CD4-positive, alpha-beta T cell treated with Interleukin-4 for 1 hour (primary cell): ENCODE measurements around the gene ANXA2R.

ENCODE experiments used
- DNase-seq, 2 donors: peaks; one replicate each; pipeline ENCODE4 v3.0.0-alpha.2; 2020 to 2022

ANXA2R gene

DNA sequence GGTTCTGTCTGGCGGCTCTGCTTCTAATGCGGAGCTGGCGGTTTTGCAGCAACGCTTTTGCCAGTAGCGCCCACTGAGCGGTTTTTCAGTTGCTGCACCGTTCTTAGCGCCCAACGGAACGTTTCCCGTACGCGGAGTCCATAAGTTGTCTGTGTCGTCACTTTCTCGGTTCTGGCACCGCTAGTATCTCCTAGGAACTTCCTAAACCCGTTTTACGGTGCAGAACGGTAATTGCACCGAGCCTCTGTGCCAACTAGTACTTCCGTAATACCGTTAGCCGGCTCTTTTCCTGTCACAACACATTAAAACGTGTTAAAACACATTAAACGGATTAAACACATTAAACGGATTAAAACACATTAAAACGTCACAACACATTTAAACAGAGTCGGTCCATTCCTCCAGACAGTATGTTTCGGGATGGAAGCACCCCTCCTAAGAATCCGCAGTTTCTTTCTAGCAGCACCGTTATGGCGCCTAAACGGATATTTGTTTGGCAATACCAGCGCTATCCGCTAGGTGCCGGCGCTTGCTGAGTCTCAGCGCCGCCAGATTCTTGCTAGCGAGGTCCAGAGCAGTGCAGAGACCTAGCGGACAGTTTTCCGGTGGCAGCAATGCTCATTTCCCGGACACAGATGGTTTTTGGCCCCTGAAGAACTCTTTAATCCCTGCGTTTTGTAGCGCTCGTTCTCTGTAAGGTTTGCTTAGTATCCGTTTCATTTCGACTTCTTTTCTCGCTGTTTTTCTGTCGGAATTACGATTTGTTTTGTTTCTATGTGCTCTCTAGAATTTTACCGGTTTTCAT lies 45.4 kb downstream of the ANXA2R start:
- peak; percentile 92 for DNase-seq

DNA sequence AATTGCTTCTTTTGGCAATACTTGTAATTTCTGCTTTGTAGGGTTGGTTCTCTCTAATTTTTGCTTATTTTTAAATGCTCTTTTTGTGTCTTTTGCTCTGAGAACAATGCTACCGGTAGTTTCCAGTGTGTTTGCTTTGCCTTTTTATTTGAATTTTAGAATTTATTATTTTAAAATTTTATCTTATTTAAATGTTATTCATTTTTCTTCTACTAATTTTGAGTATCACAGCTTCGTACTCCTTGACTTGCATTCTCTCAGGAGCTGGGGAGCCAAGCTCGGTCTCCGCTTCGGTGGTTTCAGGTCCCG lies 45.9 kb downstream of the ANXA2R start:
- DNase-seq: no peak

DNA sequence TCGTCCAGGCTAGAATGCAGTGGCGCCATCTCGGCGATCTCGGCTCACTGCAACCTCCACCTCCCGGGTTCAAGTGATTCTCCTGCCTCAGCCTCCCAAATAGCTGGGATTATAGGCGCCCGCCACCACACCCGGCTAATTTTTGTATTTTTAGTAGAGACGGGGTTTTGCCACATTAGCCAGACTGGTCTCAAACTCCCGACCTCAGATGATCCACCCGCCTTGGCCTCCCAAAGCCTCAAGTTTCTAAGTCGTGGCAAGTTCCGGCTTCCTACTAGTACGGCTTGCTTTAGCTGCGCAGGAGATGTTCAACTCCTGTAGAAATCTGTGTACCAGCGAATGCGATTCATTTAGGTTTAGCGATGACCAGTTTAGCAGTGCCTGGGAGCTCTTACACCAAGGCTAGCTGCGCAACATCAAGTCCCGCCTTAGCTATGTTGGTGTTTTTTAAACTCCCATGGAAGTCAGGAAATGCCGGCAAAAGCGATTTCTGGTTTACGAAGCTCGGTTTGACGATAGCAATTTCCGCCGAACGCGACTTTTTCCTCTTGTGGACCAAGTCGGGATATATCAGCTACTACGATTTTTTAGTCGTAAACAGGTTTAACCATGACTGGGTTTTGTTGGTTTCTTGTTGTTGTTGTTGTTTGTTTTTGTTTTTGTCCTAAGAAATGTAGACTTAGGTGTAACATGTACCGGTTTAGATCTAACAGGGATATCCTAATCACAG lies 46.4 kb downstream of the ANXA2R start:
- DNase-seq: peak; percentile 79 to 82

DNA sequence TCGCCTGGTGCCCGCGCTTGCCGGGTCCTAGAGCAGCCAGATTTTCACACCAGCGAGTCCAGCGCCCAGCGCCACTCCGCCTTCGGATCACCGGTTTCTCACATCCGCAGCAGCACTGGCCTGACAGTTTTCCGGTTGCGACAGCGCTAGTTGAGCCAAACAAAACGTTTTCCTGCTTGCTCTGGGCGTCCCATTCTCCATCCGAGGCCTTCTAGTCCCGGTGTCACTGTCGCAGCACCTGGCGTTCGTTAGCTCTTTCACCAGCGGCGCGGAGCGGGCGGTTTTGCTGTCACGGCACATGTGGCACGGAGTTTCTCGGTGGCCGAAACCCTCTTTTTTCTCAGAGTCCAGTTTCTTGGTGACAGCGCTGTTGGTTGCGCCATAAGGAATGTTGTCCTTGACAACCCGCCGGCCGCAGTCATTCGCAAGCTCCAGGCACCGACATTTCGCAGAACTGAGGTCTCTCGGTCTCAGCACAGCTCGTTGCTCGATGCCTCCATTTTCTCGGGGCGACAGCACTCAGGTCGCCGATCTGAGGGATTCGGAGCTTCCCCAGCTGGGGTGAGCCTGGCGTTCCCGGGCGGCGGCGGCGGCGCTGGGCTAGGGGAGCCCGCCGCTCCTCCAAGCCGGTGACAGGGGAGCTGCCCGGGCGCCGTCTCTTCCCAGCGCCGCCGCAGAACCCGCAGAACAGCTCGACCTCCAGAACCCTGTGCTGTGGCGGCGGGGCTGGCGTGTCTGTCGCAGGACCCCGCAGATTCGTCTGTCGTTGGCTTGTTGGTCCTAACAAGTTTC lies 47.8 kb downstream of the ANXA2R start:
- DNase-seq: peak; percentile 86 to 90

GRCh38 chr5:42991404-42992087 lies 48.6 kb downstream of the ANXA2R start:
- DNase-seq: no peak

- peak in 1 of 2 donors; percentile 13 for DNase-seq
Observed at GRCh38 chr5:42990892-42991291, 49.2 kb downstream of the ANXA2R start.
